HCEC 1CT (cell line): ENCODE data around the gene LRTM2.

ENCODE experiments used
- DNase-seq: peaks from one replicate; pipeline ENCODE4 v3.0.0-alpha.2; 2017

LRTM2 gene

GRCh38 chr12:1798641-1799020 lies 21.7 kb upstream of the LRTM2 start:
- DNase-seq: no peak

DNA sequence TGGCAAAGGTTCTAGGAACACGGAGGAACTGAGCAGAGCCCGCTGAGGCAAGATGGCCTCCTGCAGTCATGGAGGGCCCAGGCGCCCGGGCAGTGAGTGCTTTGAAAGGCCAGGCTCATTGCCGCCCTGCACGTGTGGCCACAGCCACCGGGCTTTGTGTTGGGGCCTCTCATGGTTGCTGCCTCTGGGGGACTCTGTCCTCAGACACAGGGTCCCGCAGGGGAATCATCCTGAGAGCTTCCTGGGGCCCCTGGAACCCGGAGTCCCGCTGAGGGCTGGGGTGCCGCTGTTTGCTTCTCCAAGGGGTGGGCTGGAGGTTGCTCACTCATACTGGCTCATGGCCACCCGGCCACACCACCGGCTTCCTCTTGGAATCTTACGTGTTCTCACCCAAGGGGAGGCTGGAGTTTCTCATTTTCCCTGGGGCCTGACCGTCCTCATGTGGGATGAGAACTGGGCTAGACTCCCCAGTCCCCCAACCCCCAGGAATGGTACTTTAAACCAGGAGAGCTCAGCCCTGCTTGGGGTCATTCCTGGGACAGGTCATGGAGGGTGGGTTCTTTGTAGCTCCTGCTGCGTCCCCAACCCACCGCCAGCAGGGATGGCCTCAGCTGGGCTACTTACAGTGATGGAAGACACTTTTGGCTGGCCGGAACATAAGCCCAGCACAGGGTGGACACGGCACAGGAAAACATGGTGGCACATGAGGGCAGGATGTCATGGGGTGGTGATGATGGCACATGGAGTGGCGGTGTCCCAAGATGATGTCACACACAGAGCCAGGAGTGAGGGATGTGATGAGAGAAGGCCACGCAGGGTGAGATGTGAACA lies 21.1 kb upstream of the LRTM2 start:
- DNase-seq: no peak

DNA sequence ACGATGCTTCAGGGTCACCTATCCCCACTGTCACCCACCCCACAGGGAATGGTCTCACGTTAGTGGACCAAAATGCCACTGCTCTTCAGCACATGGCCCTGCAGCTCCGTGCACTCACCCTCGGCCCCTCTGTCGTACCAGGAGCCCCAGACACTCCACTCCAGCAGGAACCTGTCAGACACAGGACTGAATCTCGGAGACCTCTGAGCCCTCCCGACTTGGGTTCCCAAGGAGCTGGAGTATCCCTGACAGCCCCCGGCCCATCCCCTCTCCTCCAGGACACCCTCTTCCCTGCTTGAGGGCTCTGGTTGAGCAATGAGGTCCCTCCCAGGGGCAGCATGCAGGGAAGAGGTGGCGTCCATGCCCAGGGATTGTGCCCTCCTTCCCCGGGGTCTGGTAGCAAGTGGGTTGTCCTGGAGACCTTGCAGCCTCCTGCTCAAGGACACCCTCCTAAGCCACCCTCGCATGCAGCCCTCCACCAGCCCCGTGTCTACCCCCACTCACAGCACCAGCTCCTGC lies 20.4 kb upstream of the LRTM2 start:
- DNase-seq: no peak

- DNase-seq: no peak
Observed at GRCh38 chr12:1800401-1801302, 19.7 kb upstream of the LRTM2 start.

DNA sequence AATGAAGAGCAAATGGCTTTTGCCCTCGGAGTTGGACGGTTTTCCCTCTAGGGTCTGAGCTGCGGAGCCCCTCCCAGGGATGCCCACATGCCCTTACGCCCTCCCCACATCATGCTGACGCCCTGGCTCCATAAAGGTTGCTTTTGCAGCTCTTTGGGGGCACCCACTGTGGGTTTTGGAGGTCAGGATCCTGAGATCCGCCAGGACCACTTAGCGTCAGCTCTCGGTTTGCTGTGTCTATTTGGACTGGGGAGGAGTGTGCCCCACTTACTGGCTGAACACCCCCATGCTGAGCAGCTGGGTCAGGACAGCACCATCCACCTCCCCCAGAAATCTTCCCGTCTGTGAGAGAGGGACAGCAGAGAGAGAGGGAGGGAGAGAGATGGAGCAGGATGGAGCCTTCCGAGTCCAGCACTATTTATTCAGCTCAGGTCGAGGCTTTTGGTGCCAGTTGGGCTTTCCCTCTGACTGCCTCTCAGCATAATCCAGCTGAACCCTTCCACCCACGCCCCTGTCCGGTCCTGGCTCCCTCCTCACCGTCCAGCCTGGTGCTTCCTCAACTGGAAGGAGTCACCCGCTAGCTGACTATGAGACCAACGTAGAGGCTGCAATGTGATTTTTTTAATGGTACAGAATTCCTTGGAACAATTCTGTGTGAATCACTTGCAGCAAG lies 18.9 kb upstream of the LRTM2 start:
- no peak for DNase-seq

DNA sequence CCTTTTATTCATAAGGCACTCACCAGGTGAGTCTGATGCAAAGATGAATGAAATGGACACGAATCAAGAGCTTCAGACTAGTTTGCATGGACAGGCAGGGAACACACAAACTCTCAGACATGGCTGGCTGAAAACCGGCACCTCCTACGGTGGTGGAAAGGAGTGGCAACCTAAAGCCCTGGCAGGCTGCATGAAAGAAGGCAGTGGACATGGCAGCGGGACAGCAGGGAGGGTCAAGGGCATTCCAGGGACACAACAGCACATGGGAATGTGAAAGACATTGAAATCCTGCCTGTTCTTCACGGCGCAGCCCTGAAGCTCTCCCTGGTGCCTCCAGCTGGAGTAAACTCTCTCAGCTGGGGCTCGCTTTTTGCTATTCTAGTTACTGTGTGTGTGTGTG lies 16.6 kb upstream of the LRTM2 start:
- DNase-seq: no peak

DNA sequence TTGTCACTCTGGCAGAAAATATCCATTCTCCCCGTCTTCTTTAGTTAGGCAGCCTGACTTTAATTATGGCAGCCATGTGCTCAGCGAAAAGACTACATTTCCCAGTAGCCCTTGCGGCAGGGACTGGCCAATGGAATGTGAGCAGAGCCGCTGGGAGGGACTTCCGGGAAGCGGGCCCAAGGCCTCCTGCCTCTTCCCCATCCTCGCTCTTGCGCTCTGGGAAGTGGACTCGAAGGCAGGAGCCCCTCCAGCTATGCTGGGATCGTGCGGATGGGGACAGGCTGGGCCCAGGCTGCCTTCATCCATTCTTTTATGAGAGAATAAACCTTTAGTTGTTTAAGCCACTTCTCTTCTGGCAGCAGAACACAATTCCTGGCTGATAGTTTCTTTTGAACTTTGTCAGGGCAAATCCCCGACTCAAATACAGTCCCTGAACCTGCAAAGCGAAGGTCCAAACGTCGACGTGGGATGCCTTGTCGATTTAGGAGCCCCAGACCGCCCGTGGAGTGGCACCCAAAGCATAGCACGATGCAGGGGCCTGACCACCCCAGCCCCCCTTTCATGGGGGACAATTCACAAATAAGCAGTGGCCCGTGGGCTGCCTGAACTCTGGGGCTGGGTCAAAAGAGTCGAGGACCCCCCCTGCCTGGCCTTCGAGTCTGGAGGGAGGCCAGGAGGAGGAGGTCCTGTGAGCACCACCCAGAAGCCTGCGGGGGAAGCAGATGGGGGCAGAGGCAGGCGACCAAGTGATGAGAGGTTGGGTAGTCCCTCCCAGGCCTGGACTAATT lies 15.6 kb upstream of the LRTM2 start:
- DNase-seq: peak; percentile 83

DNA sequence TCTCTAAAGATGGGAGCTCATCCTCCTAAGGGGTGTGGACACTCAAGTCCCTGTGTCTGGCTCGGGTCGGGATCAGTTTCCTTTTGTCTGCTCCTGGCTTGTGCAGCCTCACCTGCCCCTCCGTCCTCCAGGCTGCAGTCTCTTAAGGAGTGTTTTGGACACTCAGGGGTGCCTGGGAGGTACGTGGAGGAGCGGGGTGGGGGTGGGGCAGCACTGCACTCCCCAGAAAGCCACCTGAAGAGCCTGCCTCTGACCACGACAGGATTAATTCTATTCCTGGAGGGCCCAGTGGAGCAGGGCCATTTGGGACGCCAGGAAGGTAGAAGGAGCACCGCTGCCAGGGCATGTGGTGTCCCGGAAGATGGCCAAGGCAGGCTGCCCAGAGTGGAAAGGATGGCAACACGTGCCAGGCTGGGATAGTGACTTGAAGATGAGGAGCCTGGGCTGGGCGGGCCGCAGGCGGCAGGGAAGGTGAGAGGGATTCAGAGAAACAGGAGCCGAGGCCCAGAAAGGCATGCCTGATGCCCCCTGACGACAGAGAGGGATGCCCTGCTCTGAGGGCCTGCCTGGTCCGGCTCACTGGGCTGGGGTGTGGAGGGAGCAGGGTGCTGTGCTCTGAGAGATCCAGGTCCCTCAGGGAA lies 14.8 kb upstream of the LRTM2 start:
- no peak for DNase-seq

DNA sequence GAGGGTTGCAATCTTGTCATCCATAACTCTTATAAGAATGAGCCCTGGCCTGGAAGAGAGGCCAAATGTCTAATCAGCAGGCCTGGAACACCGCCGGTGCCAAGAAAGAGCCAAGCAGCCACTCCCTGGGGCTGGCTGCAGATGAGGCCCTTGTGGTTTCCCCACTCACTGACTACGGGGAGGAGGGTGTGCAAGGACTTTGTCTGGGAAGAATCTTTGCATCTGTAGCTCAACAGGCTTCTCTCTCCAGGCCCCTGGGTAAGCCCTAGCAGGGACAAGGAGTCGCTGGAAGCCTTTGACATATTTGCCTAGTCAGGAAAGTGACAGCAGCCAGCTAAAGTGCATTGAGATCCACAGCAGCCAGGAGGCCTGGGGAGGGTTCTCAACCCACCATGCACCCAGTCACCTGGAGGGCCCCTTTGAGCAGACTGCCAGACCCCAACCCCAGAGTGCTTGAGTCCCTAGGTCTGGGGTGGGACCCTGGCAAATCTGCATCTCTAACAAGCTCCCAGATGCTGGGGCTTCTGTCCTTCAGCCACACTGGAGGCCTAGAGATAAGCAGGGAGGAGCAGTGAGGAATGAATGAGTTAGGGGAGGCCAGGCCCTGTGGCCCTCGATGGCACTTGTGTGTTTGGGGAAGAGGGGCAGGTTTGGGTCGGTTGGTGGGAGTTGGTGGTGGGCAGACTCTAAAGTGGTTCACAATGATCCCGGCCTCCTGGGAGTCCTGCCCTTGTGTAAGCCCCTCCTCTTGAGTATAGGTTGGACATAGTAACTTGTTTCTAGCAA lies 13.9 kb upstream of the LRTM2 start:
- DNase-seq: no peak

- no peak for DNase-seq
Observed at GRCh38 chr12:1807087-1807860, 13.1 kb upstream of the LRTM2 start.

GRCh38 chr12:1808036-1808797 lies 12.1 kb upstream of the LRTM2 start:
- no peak for DNase-seq

GRCh38 chr12:1808798-1809480 lies 11.4 kb upstream of the LRTM2 start:
- DNase-seq: no peak

GRCh38 chr12:1809591-1810190 lies 10.7 kb upstream of the LRTM2 start:
- DNase-seq: no peak

DNA sequence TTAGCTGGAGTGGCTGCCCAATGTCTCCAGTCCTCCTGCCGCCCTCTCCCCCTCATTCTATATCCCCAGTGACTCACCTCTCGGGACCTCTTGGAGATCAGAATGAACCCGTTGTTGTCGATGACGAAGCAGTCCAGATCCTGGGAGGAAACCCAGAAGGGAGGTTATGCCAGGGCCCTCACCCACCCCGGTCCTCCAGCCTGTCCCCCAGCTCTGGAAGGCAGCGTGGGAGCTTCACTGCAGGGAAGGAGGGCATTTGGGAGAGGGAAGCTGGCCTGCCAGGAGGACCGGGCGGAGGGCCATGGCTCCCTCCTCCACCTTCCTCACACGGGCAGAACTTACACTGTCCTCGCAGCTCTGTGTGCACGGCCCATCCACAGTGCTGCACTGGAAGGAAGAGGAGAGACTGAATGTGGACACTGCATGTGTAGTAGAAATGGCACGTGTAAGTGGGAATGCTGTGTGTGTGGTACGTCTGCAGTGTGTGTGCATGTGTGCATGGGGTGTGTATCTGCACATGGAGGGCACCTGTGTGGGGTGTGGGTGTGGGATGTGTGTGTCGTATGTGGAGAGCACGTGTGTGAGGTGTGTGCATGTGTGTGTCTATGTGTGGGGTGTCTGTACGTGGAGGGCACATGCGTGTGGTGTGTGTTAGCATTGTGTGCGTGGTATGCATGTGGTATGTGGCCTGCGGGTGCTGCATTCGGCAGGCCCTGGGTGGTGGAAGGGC lies 10.0 kb upstream of the LRTM2 start:
- no peak for DNase-seq

DNA sequence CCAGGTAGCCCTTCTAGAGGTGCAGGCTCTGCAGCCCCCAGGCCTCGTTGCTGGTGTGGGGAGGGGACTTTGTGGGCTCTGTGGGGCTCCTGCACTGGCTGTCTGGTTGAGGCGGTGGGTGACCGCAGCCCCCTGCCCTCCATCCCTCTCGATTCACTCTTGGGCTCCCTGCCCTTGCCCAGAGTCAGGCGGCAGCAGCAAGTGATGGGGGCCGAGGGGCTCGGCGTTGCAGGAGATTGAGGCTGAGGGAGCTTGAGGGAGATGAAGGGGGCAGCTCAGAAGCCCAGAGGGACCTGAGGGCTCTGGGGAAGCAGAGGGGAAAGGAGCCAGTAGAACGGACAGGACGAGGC lies 9.5 kb upstream of the LRTM2 start:
- DNase-seq: no peak

DNA sequence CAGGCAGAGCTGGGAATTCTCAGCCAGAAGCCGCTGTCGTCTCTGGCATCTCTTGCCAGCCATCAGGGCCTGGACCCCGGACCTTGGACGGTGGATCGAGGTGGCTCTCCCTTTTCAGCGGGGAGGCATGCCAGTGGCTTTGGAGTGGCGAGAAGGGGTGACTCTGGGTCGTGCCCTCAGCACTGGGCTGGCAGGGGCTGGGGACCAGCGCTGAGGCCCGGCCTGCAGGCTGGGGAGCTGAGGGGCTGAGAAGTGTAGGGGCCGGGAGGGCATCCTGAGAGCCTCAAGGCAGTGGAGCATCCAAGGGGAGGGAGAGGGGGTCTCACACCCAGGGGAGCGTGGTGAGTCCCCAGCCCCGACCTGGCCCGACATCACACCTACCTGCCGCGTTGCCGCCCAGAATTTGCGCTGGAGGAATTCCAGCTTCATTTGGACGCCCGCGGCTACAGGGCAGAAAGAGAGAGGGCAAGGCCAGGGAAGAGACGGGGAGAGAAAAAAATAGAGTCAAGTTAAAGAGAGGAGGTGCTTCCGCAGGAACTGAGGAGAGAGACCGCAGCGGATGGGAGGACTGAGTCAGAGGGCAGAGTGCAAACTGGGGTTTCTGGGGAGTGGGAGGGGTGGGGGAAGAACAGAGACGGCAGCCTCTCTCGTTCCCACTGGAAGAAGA lies 9.0 kb upstream of the LRTM2 start:
- no peak for DNase-seq

GRCh38 chr12:1811948-1812291 lies 8.4 kb upstream of the LRTM2 start:
- DNase-seq: no peak
